ENCODE measurements around the gene SPAG16.

DNA sequence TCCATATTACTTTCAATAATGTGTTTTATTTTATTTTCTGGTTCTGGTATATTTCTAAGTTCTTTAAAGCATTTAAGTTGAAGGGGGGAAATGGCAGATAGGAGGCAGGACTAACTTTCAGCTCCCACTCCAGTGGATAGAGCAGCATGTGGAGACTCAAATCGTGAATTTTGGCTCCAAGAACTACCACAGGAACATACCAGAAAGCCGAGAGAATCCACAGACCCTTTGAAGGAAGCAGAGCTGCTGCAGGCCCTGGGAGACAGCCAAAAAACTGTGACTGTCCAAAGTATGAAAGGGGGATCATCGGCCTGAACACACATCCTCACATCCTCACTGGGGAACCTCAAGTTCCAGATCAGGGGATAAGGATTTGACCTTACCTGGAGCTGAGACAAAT lies 919.0 kb downstream of the SPAG16 start:
- TF ChIP-seq, protein P1, sequence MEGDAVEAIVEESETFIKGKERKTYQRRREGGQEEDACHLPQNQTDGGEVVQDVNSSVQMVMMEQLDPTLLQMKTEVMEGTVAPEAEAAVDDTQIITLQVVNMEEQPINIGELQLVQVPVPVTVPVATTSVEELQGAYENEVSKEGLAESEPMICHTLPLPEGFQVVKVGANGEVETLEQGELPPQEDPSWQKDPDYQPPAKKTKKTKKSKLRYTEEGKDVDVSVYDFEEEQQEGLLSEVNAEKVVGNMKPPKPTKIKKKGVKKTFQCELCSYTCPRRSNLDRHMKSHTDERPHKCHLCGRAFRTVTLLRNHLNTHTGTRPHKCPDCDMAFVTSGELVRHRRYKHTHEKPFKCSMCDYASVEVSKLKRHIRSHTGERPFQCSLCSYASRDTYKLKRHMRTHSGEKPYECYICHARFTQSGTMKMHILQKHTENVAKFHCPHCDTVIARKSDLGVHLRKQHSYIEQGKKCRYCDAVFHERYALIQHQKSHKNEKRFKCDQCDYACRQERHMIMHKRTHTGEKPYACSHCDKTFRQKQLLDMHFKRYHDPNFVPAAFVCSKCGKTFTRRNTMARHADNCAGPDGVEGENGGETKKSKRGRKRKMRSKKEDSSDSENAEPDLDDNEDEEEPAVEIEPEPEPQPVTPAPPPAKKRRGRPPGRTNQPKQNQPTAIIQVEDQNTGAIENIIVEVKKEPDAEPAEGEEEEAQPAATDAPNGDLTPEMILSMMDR (IDR thresholded peaks at IDR 0.05): no peak
- no peak for TF ChIP-seq JUN (IDR thresholded peaks at IDR 0.05)
- TF ChIP-seq SMC3 (IDR thresholded peaks at IDR 0.05): no peak
- TF ChIP-seq POLR2A (IDR thresholded peaks at IDR 0.05; ENCODE audit: low read length): no peak
- TF ChIP-seq EHMT2 (IDR thresholded peaks at IDR 0.05; ENCODE audit: low read depth): no peak
- no peak for TF ChIP-seq RAD21 (conservative IDR thresholded peaks at IDR 0.05 in 1 of 2, IDR thresholded peaks at IDR 0.05 in 1 of 2)
- TF ChIP-seq RFX5 (IDR thresholded peaks at IDR 0.05): no peak
- TF ChIP-seq CHD2 (IDR thresholded peaks at IDR 0.05; ENCODE audit: low read length, partially characterized antibody): no peak
- TF ChIP-seq, protein P2, sequence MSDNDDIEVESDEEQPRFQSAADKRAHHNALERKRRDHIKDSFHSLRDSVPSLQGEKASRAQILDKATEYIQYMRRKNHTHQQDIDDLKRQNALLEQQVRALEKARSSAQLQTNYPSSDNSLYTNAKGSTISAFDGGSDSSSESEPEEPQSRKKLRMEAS (IDR thresholded peaks at IDR 0.05): no peak
- no peak for TF ChIP-seq NPAS2 (CRISPR knock-in tag; IDR thresholded peaks at IDR 0.05; ENCODE audit: borderline replicate concordance)
- TF ChIP-seq, protein P3, sequence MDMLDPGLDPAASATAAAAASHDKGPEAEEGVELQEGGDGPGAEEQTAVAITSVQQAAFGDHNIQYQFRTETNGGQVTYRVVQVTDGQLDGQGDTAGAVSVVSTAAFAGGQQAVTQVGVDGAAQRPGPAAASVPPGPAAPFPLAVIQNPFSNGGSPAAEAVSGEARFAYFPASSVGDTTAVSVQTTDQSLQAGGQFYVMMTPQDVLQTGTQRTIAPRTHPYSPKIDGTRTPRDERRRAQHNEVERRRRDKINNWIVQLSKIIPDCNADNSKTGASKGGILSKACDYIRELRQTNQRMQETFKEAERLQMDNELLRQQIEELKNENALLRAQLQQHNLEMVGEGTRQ (IDR thresholded peaks at IDR 0.05): no peak

All from A549 (cell line).